Left renal pelvis (tissue), 4 donors: ENCODE results near the gene ZMYND8. TPM values are rescaled to one million over a fixed set of nuclear protein-coding genes. Genes with fewer than 3 reads are reported as not detected.

ENCODE experiments used
- DNase-seq, 4 donors: peaks; one replicate each; pipeline ENCODE4 v3.0.0-alpha.2; 2013; ENCODE audit warnings: low read depth in 4 of 4, low spot score in 3 of 4
- polyA plus RNA-seq, 4 donors: library from polyadenylated mRNA; unstranded; fragments of 120-200 nt; gene quantifications; one replicate each; pipeline ENCODE4 v1.2.1, GENCODE V29; 2013; ENCODE audit not compliant: insufficient read length in 4 of 4

ZMYND8 gene
- polyA plus RNA-seq, 4 donors, result 35.3 to 45.0 (median 42.8) TPM

DNA sequence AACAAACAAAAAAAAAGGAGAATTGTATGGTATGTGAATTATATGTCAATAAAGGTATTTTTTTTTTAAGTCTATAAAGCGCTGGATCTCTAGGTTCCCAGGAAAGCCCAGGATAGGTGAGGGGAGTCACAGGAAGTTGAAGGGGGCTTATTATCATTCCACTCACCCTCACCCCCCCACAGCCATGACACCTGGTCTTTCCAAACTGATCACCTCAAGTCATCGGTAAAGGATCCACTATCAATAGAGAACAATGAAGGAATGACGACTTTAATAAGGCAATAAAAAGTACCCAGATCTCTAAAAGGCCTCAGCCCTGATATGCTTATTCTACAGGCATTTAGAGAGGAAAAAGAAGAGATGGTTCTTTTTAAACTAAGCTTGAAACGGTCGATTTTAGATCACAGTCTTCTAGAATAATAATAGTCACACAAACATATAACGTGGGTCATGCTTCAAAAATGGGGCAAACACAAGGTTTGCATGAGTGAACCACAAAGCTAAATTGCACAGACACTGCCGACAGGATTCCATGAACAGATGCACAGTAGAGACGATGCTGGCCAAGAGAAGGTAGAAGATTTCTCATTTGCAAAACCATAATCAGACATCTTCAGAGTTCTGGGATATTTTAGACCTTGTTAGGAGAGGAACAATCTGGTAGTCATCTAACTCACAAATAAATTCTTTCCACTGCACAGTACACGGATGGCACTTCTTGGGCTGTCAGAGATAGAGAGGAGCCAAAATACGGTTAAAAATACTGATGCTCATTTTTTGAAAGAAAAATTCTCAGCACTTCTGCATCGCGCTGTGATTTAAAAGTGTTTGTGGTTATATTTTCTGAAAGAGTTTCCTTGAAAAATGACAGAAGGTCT lies 21.0 kb downstream of the ZMYND8 start:
- no peak for DNase-seq

DNA sequence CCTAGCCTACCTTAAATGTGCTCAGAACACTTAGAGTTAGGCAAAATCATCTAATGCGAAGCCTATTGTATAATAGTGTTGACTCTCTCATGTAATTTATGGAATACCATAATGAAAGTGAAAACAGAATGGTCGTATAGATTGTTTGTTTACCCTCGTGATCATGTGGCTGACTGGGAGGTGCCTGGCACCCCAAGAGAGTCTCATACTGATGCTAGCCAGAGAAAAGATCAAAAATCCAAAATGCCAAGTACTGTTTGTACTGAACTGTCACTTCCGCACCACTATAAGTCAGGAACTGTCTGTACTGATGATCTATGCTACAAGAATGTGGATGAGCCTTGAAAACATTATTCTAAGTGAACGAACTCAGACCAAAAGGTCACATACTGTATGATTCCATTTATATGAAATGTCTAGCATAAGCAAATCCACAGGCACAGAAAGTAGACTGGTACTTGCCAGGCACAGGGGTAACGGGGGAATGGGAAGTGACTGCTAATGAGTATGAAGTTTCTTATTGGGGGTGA lies 22.4 kb downstream of the ZMYND8 start:
- no peak for DNase-seq

- DNase-seq, result no peak
These were observed 23.9 kb downstream of the ZMYND8 start for GRCh38 chr20:47332381-47333206.

DNA sequence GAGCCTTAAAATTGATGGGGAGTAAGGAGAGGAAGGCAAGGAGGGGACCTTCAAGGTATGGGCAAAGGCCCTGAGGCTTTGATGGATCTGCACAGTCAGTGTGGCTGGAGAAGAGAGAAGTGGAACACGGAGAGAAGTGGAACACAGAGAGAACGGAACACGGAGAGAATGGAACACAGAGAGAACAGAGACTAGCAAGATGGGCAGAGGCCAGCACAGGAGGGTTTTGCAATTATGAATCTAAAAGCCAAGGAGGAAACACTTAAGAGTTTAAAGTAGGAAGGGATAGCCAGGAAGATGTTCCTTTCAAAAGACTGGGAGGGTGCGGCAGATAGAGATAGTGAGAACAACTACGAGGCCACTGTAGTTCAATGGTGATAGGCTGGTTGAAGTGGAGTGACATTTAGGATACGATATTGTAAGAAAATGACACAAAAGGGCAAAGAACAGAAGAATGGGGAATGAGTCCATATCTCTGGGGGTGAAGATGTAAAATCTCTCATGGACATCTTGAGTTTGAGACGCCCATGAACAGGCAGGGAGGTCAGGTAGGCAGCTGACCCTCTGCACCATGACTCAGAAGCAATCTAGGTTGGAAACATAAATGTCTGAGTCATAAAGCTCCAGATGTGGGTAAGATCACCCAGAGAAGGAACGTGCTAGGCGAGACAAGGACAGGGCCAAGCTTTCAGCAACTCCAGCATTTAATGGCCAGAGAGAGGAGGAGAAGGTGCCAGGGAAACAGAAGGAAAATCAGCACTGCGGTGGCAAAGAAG lies 25.4 kb downstream of the ZMYND8 start:
- no peak for DNase-seq

DNA sequence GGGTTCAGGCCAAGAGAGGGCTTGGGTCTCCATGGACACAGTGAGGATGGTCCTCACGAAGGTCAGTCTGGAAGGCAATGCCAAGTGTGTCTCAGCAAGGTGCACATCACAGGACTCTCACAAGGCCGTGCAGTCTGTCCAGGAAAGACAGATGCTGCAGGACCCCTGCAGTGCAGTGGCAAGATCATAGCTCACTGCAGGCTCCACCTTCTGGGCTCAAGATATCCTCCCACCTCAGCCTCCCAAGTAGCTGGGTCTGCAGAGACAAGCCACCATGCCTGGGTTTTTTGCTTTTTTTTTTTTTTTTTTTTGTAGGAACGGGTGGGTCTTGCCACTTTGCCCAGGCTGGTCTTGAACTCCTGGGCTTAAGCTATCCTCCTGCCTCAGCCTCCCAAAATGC lies 26.4 kb downstream of the ZMYND8 start:
- no peak for DNase-seq

DNA sequence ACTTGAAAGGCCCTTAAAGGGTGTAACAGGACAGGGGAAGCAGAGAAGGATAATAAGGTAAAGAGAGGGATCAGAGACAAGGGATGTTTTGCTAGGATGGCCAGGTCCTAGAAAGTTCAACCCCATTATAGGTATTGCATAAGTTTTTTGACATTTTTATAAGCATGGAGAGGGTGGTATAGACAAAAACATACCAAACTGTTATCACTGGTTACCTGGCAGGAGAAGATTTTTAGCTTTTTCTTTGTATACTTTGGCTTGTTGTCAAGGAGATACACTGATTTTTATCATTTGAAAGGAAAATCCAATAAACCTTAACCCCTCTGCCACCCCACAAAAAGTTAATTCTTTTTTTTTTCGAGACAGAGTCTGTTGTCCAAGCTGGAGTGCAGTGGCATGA lies 28.4 kb downstream of the ZMYND8 start:
- DNase-seq, result no peak

GRCh38 chr20:47327711-47328110 lies 28.8 kb downstream of the ZMYND8 start:
- no peak for DNase-seq

GRCh38 chr20:47326658-47327268 lies 29.7 kb downstream of the ZMYND8 start:
- DNase-seq, result no peak

DNA sequence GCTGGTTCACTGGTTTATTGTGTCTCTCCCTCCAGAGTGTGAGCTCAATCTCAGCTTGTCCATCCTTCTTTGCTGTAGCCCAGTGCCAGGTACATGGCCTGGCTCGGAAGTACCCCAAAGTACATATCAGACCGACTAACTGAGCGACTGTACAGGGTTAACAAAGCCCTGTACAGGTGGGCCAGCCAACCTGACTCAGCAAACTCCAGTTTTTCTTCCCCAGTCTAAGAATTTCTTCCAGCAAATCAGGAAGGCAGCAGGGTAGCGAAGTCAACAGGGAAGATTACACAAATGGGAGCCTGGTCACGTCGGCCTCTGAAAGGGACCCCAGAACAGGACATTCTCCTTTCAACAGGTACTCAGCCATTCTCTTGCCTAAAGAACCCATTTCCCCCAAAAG lies 31.3 kb downstream of the ZMYND8 start:
- DNase-seq, result no peak

GRCh38 chr20:47320990-47321805 lies 35.3 kb downstream of the ZMYND8 start:
- no peak for DNase-seq

GRCh38 chr20:47319517-47320252 lies 36.8 kb downstream of the ZMYND8 start:
- DNase-seq, result no peak

GRCh38 chr20:47318586-47319516 lies 37.6 kb downstream of the ZMYND8 start:
- no peak for DNase-seq

- no peak for DNase-seq
These were observed 38.4 kb downstream of the ZMYND8 start for GRCh38 chr20:47318027-47318585.

GRCh38 chr20:47317127-47317895 lies 39.2 kb downstream of the ZMYND8 start:
- no peak for DNase-seq

DNA sequence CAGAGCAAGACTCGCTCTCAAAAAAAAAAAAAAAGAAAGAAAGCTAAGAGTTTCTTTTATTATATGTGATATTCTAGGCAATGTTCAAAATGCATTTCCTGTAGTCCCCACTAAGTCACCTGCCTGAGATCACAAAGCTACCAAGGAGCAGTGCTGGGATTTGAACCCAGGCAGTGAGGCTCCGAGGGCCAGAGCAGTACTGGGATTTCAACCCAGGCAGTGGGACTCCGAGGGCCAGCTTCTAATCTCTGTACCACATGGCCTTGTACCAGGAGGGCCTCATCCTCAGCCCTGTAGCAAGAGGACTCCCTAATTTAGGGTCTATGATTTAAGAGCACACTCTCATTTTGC lies 39.7 kb downstream of the ZMYND8 start:
- no peak for DNase-seq

- no peak for DNase-seq
These were observed 41.0 kb downstream of the ZMYND8 start for GRCh38 chr20:47315339-47316056.
